Fibroblast of lung (primary cell): ENCODE data around the gene KRTAP4-16. TPM values are rescaled to one million over a fixed set of nuclear protein-coding genes. Genes with fewer than 3 reads are reported as not detected.

Experiments
- DNase-seq, 2 donors: peaks; one replicate each; pipeline versions ENCODE4 v3.0.0 to v3.0.0-alpha.2; 2010; ENCODE audit warnings: low read depth in 2 of 2
- H2AFZ ChIP-seq: 2 replicates; pipeline ENCODE4 v1.5.1; 2012; ENCODE audit warnings: low read length, control low read depth, inconsistent platforms
- H3K27ac ChIP-seq: 2 replicates; pipeline ENCODE4 v1.5.1; 2011; ENCODE audit warnings: low read length, control low read depth; ENCODE audit not compliant: insufficient read depth
- H3K27me3 ChIP-seq: 2 replicates; pipeline ENCODE4 v1.5.1; 2011; ENCODE audit warnings: mild to moderate bottlenecking, low read length; ENCODE audit not compliant: control insufficient read depth, insufficient read depth
- H3K36me3 ChIP-seq: 2 replicates; pipeline ENCODE4 v1.5.1; 2011; ENCODE audit warnings: low read length; ENCODE audit not compliant: control insufficient read depth, insufficient read depth
- H3K4me1 ChIP-seq: 2 replicates; pipeline ENCODE4 v1.5.1; 2011; ENCODE audit warnings: low read length; ENCODE audit not compliant: control insufficient read depth, insufficient read depth; ENCODE audit errors: extremely low read depth
- H3K4me2 ChIP-seq: 2 replicates; pipeline ENCODE4 v1.5.1; 2011; ENCODE audit warnings: low read length, control low read depth; ENCODE audit not compliant: insufficient read depth; ENCODE audit errors: extremely low read depth
- H3K4me3 ChIP-seq, 4 experiments: fragments of 200-600 bp in 1 of 4; sonication (generic) in 1 of 4; replicated peaks in 1 of 4; 2 replicates each; pipeline ENCODE4 v1.5.1; 2011 to 2016; ENCODE audit warnings: low read length in 4 of 4, low read depth in 3 of 4, mild to moderate bottlenecking in 3 of 4, control low read depth in 2 of 4, inconsistent platforms in 1 of 4, mixed read lengths in 1 of 4; ENCODE audit not compliant: insufficient read depth in 1 of 4; ENCODE audit errors: control extremely low read depth in 1 of 4
- H3K79me2 ChIP-seq: 2 replicates; pipeline ENCODE4 v1.5.1; 2012; ENCODE audit warnings: mild to moderate bottlenecking, low read length, inconsistent platforms; ENCODE audit not compliant: control insufficient read depth, insufficient read depth
- H3K9ac ChIP-seq: 2 replicates; pipeline ENCODE4 v1.5.1; 2011; ENCODE audit warnings: mild to moderate bottlenecking, low read length, control low read depth; ENCODE audit not compliant: insufficient read depth
- H3K9me3 ChIP-seq: 2 replicates; pipeline ENCODE4 v1.5.1; 2012; ENCODE audit warnings: low read depth, low read length; ENCODE audit not compliant: control insufficient read depth, insufficient read depth
- H4K20me1 ChIP-seq: 2 replicates; pipeline ENCODE4 v1.5.1; 2011; ENCODE audit warnings: low read length; ENCODE audit not compliant: control insufficient read depth, insufficient read depth; ENCODE audit errors: extremely low read depth
- CTCF ChIP-seq, 2 donors: IDR thresholded peaks in 1 of 2; conservative IDR thresholded peaks in 1 of 2; 1 replicate in 1 of 2; 2 replicates in 1 of 2; pipeline ENCODE4 v1.5.1; 2011 to 2012; ENCODE audit warnings: low read length in 2 of 2, control low read depth in 1 of 2, inconsistent platforms in 1 of 2, low read depth in 1 of 2, mild to moderate bottlenecking in 1 of 2
- EZH2 ChIP-seq: IDR thresholded peaks from 2 replicates; pipeline ENCODE4 v1.5.1; 2012; ENCODE audit warnings: low read length, control low read depth, mild to moderate bottlenecking; ENCODE audit errors: missing control alignments
- polyA plus RNA-seq, 2 donors: library from polyadenylated mRNA; depleted of rRNA in 1 of 2; stranded (reverse) in 1 of 2; unstranded in 1 of 2; fragments of >200 nt; gene quantifications; 2 replicates each; pipeline ENCODE4 v1.2.1, GENCODE V29; 2011 to 2012; ENCODE audit warnings: missing spikeins in 1 of 2
- total RNA-seq: library from RNA; depleted of rRNA; stranded (reverse); fragments of >200 nt; gene quantifications from 2 replicates; pipeline ENCODE4 v1.2.1, GENCODE V29; 2014

KRTAP4-16 gene
- total and polyA plus RNA-seq, 2 donors (not counting 1 experiment from before 2014, with no cell fraction given) = not detected

GRCh38 chr17:41054025-41054424 is 48.0 kb downstream of the KRTAP4-16 start:
- no peaks in the 10 kb centered on the region for H4K20me1 ChIP-seq
- no peak for DNase-seq
- H3K79me2 ChIP-seq = no peaks in the 10 kb centered on the region
- H3K27me3 ChIP-seq = no peaks in the 10 kb centered on the region
- no peaks in the 10 kb centered on the region for H3K9me3 ChIP-seq
- H3K9ac ChIP-seq = no peak overlapping the region
- no peak for TF ChIP-seq CTCF (conservative IDR thresholded peaks at IDR 0.05 in 1 of 2, IDR thresholded peaks at IDR 0.05 in 1 of 2; ENCODE audit: low read depth in 1 of 2, low read length in 2 of 2)
- TF ChIP-seq EZH2 = no peak
- no peak overlapping the region for H3K4me3 ChIP-seq
- no peak overlapping the region for H3K4me2 ChIP-seq
- no peaks in the 10 kb centered on the region for H3K36me3 ChIP-seq
- no peak overlapping the region for H3K27ac ChIP-seq
- H2AFZ ChIP-seq = no peak overlapping the region
- peaks cover 8% of the 10 kb centered on the region for H3K4me1 ChIP-seq

- H3K27me3 ChIP-seq = no peaks in the 10 kb centered on the region
- no peak overlapping the region for H3K4me3 ChIP-seq
- H3K9ac ChIP-seq = no peak overlapping the region
- no peaks in the 10 kb centered on the region for H4K20me1 ChIP-seq
- no peak overlapping the region for H2AFZ ChIP-seq
- TF ChIP-seq EZH2 = no peak
- TF ChIP-seq CTCF (conservative IDR thresholded peaks at IDR 0.05 in 1 of 2, IDR thresholded peaks at IDR 0.05 in 1 of 2; ENCODE audit: low read depth in 1 of 2, low read length in 2 of 2) = no peak
- H3K4me2 ChIP-seq = no peak overlapping the region
- DNase-seq = peak in 1 of 2 donors; percentile 79
- H3K79me2 ChIP-seq = no peaks in the 10 kb centered on the region
- no peak overlapping the region for H3K27ac ChIP-seq
- no peaks in the 10 kb centered on the region for H3K36me3 ChIP-seq
- H3K4me1 ChIP-seq = peaks cover 2% of the 10 kb centered on the region
- no peaks in the 10 kb centered on the region for H3K9me3 ChIP-seq
Observed at GRCh38 chr17:41052566-41052965, 49.4 kb downstream of the KRTAP4-16 start.

Other genes starting within 250 kb of the KRTAP4-16 start
Only the 30 nearest of the 39 such genes appear.
- 0.26 and 0.33 TPM in 2 replicates for gene KRT39, start 135.3 kb downstream of the KRTAP4-16 start, total RNA-seq
- 0.19 and 0.22 TPM in 2 replicates for gene KRT39, start 135.3 kb downstream of the KRTAP4-16 start, polyA plus RNA-seq
- not detected in 2 replicates for gene KRT40, start 117.9 kb downstream of the KRTAP4-16 start, total RNA-seq
- 0.03 and 0.05 TPM in 2 replicates for gene KRT40, start 117.9 kb downstream of the KRTAP4-16 start, polyA plus RNA-seq
- gene KRTAP3-3, start 108.0 kb downstream of the KRTAP4-16 start, total RNA-seq = not detected in 2 replicates
- gene KRTAP3-3, start 108.0 kb downstream of the KRTAP4-16 start, polyA plus RNA-seq = not detected in 2 replicates
- not detected in 2 replicates for gene KRTAP3-2, start 102.3 kb downstream of the KRTAP4-16 start, total RNA-seq
- gene KRTAP3-2, start 102.3 kb downstream of the KRTAP4-16 start, polyA plus RNA-seq = not detected in 2 replicates
- not detected in 2 replicates for gene KRTAP3-1, start 93.1 kb downstream of the KRTAP4-16 start, total RNA-seq
- not detected in 2 replicates for gene KRTAP3-1, start 93.1 kb downstream of the KRTAP4-16 start, polyA plus RNA-seq
- 0.17 TPM in 1 of 2 replicates, not detected in the other for gene KRTAP1-5, start 75.0 kb downstream of the KRTAP4-16 start, total RNA-seq
- gene KRTAP1-5, start 75.0 kb downstream of the KRTAP4-16 start, polyA plus RNA-seq = 6.2 and 6.3 TPM in 2 replicates
- gene KRTAP1-4, start 72.0 kb downstream of the KRTAP4-16 start, total RNA-seq = not detected in 2 replicates
- not detected in 2 replicates for gene KRTAP1-4, start 72.0 kb downstream of the KRTAP4-16 start, polyA plus RNA-seq
- gene KRTAP1-3, start 67.3 kb downstream of the KRTAP4-16 start, total RNA-seq = not detected in 2 replicates
- gene KRTAP1-3, start 67.3 kb downstream of the KRTAP4-16 start, polyA plus RNA-seq = not detected in 2 replicates
- gene KRTAP1-1, start 60.8 kb downstream of the KRTAP4-16 start, total RNA-seq = not detected in 2 replicates
- 0.25 and 0.64 TPM in 2 replicates for gene KRTAP1-1, start 60.8 kb downstream of the KRTAP4-16 start, polyA plus RNA-seq
- not detected in 2 replicates for gene KRTAP2-1, start 54.9 kb downstream of the KRTAP4-16 start, total RNA-seq
- not detected in 2 replicates for gene KRTAP2-1, start 54.9 kb downstream of the KRTAP4-16 start, polyA plus RNA-seq
- gene KRTAP2-2, start 47.0 kb downstream of the KRTAP4-16 start, total RNA-seq = not detected in 2 replicates
- not detected in 2 replicates for gene KRTAP2-2, start 47.0 kb downstream of the KRTAP4-16 start, polyA plus RNA-seq
- gene KRTAP2-3, start 42.1 kb downstream of the KRTAP4-16 start, total RNA-seq = not detected in 2 replicates
- gene KRTAP2-3, start 42.1 kb downstream of the KRTAP4-16 start, polyA plus RNA-seq = 0.84 and 2.6 TPM in 2 replicates
- not detected in 2 replicates for gene KRTAP2-4, start 36.3 kb downstream of the KRTAP4-16 start, total RNA-seq
- not detected in 2 replicates for gene KRTAP2-4, start 36.3 kb downstream of the KRTAP4-16 start, polyA plus RNA-seq
- not detected in 2 replicates for gene KRTAP4-7, start 18.1 kb downstream of the KRTAP4-16 start, total RNA-seq
- gene KRTAP4-7, start 18.1 kb downstream of the KRTAP4-16 start, polyA plus RNA-seq = not detected in 2 replicates
- gene KRTAP4-8, start 4.1 kb downstream of the KRTAP4-16 start, total RNA-seq = not detected in 2 replicates
- not detected in 2 replicates for gene KRTAP4-8, start 4.1 kb downstream of the KRTAP4-16 start, polyA plus RNA-seq
- not detected in 2 replicates for gene KRTAP4-9, start 3.2 kb upstream of the KRTAP4-16 start, total RNA-seq
- gene KRTAP4-9, start 3.2 kb upstream of the KRTAP4-16 start, polyA plus RNA-seq = not detected in 2 replicates
- not detected in 2 replicates for gene KRTAP4-11, start 16.2 kb upstream of the KRTAP4-16 start, total RNA-seq
- not detected in 2 replicates for gene KRTAP4-11, start 16.2 kb upstream of the KRTAP4-16 start, polyA plus RNA-seq
- not detected in 2 replicates for gene KRTAP4-12, start 22.0 kb upstream of the KRTAP4-16 start, total RNA-seq
- gene KRTAP4-12, start 22.0 kb upstream of the KRTAP4-16 start, polyA plus RNA-seq = 0.23 TPM in 1 of 2 replicates, not detected in the other
- gene KRTAP4-6, start 38.3 kb upstream of the KRTAP4-16 start, total RNA-seq = not detected in 2 replicates
- not detected in 2 replicates for gene KRTAP4-6, start 38.3 kb upstream of the KRTAP4-16 start, polyA plus RNA-seq
- gene KRTAP4-5, start 47.6 kb upstream of the KRTAP4-16 start, total RNA-seq = not detected in 2 replicates
- not detected in 2 replicates for gene KRTAP4-5, start 47.6 kb upstream of the KRTAP4-16 start, polyA plus RNA-seq
- gene KRTAP4-4, start 58.5 kb upstream of the KRTAP4-16 start, total RNA-seq = not detected in 2 replicates
- gene KRTAP4-4, start 58.5 kb upstream of the KRTAP4-16 start, polyA plus RNA-seq = not detected in 2 replicates
- not detected in 2 replicates for gene KRTAP4-3, start 66.0 kb upstream of the KRTAP4-16 start, total RNA-seq
- gene KRTAP4-3, start 66.0 kb upstream of the KRTAP4-16 start, polyA plus RNA-seq = not detected in 2 replicates
- not detected in 2 replicates for gene KRTAP4-2, start 76.0 kb upstream of the KRTAP4-16 start, total RNA-seq
- gene KRTAP4-2, start 76.0 kb upstream of the KRTAP4-16 start, polyA plus RNA-seq = not detected in 2 replicates
- gene KRTAP4-1, start 82.7 kb upstream of the KRTAP4-16 start, total RNA-seq = not detected in 2 replicates
- not detected in 2 replicates for gene KRTAP4-1, start 82.7 kb upstream of the KRTAP4-16 start, polyA plus RNA-seq
- gene KRTAP9-1, start 87.7 kb upstream of the KRTAP4-16 start, total RNA-seq = not detected in 2 replicates
- not detected in 2 replicates for gene KRTAP9-1, start 87.7 kb upstream of the KRTAP4-16 start, polyA plus RNA-seq
- not detected in 2 replicates for gene KRTAP9-2, start 124.4 kb upstream of the KRTAP4-16 start, total RNA-seq
- not detected in 2 replicates for gene KRTAP9-2, start 124.4 kb upstream of the KRTAP4-16 start, polyA plus RNA-seq
- not detected in 2 replicates for gene KRTAP9-3, start 130.2 kb upstream of the KRTAP4-16 start, total RNA-seq
- not detected in 2 replicates for gene KRTAP9-3, start 130.2 kb upstream of the KRTAP4-16 start, polyA plus RNA-seq
- not detected in 2 replicates for gene KRTAP9-8, start 135.8 kb upstream of the KRTAP4-16 start, total RNA-seq
- gene KRTAP9-8, start 135.8 kb upstream of the KRTAP4-16 start, polyA plus RNA-seq = not detected in 2 replicates
- gene KRTAP9-4, start 147.5 kb upstream of the KRTAP4-16 start, total RNA-seq = not detected in 2 replicates
- gene KRTAP9-4, start 147.5 kb upstream of the KRTAP4-16 start, polyA plus RNA-seq = not detected in 2 replicates
- gene KRTAP9-9, start 153.2 kb upstream of the KRTAP4-16 start, total RNA-seq = not detected in 2 replicates
- not detected in 2 replicates for gene KRTAP9-9, start 153.2 kb upstream of the KRTAP4-16 start, polyA plus RNA-seq